Colonic mucosa (tissue), 4 donors: ENCODE data around the gene IQCF5. TPM values are rescaled to one million over a fixed set of nuclear protein-coding genes. Genes with fewer than 3 reads are reported as not detected.
"Not testable (repeated sequence)": the region's sequence is repeated elsewhere in the genome, so short reads cannot be mapped to it uniquely, and the experiment has no call there.

ENCODE experiments used
- DNase-seq: peaks from one replicate; pipeline ENCODE4 v3.0.0-alpha.2; 2020
- H3K27ac ChIP-seq: fragments of 200-600 bp; one replicate; pipeline ENCODE4 v1.8.0; 2021
- H3K27me3 ChIP-seq: fragments of 200-600 bp; one replicate; pipeline ENCODE4 v1.8.0; 2021
- H3K36me3 ChIP-seq: fragments of 200-600 bp; one replicate; pipeline ENCODE4 v1.8.0; 2021
- H3K4me1 ChIP-seq: fragments of 200-600 bp; one replicate; pipeline ENCODE4 v1.8.0; 2021; ENCODE audit warnings: mild to moderate bottlenecking
- H3K4me3 ChIP-seq: fragments of 200-600 bp; one replicate; pipeline ENCODE4 v1.8.0; 2021
- H3K9ac ChIP-seq, 2 donors: one replicate each; pipeline ENCODE4 v1.7.0; 2013; ENCODE audit warnings: control low read depth in 2 of 2, low read depth in 2 of 2, low read length in 2 of 2
- H3K9me3 ChIP-seq: fragments of 200-600 bp; one replicate; pipeline ENCODE4 v1.8.0; 2021
- intact Hi-C: fragments of 100-400 bp; cut with DNase I; formaldehyde crosslinking; loops from one replicate; pipeline ENCODE4 v1.14.1; 2022
- total RNA-seq, 2 donors: library from RNA; stranded (reverse); fragmentation: NEBNext Ultra II Directional in 1 of 2; extraction: Animal tissue kit (Norgen Biotek cat#: 25700) in 1 of 2; gene quantifications; one replicate each; pipeline ENCODE4 v1.2.1, GENCODE V29; 2021
- TF ChIP-seq, protein P1 (sequence below): fragments of 200-600 bp; IDR thresholded peaks from one replicate; pipeline ENCODE4 v1.8.0; 2022; ENCODE audit warnings: antibody characterized with exemption, mild to moderate bottlenecking
- donor health status: healthy.
- donor health status: DM: no; HTN: no; CAD: no.
- donor health status: DM: no; HTN: no; CAD: no.

The IQCF5 gene
- total RNA-seq, 2 donors from 2014 or later: not detected

DNA sequence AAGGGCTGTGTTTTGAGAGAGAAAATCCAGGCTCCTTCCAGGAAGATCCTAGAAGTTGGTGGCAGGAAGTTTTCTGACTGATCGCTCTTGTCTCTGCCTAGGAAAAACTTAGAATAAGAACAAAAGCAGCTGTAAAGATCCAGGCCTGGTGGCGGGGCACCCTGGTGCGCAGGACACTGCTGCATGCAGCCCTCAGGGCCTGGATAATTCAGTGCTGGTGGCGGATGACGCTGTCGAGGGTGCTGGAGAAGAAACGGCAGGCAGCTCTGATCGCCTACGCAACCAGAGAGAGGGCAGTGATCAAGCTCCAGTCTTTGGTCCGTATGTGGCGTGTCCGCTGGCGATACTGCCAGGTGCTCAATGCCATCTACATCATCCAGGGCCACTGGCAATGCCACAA is 12.5 kb downstream of the IQCF5 start:
- Histone ChIP-seq H3K9ac (no peak overlapping the region), H3K27me3 (no peaks in the 10 kb centered on the region), H3K4me1 (no peaks in the 10 kb centered on the region), H3K36me3 (no peaks in the 10 kb centered on the region), H3K9me3 (no peaks in the 10 kb centered on the region), H3K4me3 (no peak overlapping the region), H3K27ac (no peak overlapping the region)
- TF ChIP-seq, protein P1, sequence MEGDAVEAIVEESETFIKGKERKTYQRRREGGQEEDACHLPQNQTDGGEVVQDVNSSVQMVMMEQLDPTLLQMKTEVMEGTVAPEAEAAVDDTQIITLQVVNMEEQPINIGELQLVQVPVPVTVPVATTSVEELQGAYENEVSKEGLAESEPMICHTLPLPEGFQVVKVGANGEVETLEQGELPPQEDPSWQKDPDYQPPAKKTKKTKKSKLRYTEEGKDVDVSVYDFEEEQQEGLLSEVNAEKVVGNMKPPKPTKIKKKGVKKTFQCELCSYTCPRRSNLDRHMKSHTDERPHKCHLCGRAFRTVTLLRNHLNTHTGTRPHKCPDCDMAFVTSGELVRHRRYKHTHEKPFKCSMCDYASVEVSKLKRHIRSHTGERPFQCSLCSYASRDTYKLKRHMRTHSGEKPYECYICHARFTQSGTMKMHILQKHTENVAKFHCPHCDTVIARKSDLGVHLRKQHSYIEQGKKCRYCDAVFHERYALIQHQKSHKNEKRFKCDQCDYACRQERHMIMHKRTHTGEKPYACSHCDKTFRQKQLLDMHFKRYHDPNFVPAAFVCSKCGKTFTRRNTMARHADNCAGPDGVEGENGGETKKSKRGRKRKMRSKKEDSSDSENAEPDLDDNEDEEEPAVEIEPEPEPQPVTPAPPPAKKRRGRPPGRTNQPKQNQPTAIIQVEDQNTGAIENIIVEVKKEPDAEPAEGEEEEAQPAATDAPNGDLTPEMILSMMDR: no peak
- intact Hi-C loops: no loop called here
- no peak for DNase-seq

DNA sequence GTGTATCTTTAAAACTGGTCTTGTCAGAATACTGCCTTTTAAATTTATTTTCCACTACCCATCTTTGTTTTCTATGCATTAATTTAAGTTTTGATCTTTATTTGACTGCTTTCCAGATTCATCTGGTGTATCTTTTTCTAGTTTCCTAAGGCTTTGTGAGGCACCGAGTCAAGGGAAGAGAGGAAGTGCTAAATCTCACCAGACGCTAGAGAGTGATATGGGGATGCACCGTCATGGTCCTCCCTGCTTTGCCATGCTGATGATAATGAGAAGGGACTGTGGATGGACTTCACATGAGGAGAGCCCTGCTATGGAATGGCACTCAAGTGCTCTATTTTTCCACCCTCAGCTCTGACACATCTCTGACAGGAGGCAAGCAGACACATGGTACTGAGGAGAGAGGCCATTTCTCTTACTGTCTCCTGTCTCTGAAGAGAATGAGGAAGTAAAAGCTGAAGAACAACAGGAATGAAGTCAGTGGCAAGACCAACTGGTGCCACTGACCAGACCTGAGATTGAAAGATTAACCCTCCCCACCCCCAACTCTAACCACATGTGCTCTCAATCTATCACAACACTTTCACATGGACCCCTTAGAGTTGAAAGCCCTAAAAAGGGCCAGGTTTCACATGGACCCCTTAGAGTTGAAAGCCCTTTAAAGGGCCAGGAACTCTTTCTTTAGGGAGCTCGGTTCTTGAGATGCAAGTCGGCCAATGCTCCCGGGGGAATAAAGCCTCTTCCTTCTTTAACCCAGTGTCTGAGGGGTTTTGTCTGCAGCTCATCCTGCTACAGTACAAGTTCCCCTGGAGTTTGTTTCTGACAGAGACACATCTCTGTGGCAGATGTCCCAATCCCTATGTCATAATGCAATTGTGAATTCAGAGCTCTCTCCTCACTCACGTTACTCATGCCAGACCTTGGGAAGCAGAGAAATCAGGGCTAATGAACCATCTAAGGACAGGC is 14.4 kb downstream of the IQCF5 start, which contains the start of gene IQCF2:
Gene IQCF2 (plus strand): TSS at position 913 of the 963 bp plus-strand sequence. CDS start 52 bp downstream, outside the sequence.
- no peak within 1 kb of the TSS for H3K9ac ChIP-seq
- no peaks in the 10 kb centered on the region for H3K9me3 ChIP-seq
- no peaks in the 10 kb centered on the region for H3K36me3 ChIP-seq
- TF ChIP-seq, protein P1: no peak
- no peak within 1 kb of the TSS for H3K27ac ChIP-seq
- H3K4me1 ChIP-seq: no peaks in the 10 kb centered on the region
- no peaks in the 10 kb centered on the region for H3K27me3 ChIP-seq
- H3K4me3 ChIP-seq: no peak within 1 kb of the TSS
- intact Hi-C loops: no loop called here
- DNase-seq: no peak

DNA sequence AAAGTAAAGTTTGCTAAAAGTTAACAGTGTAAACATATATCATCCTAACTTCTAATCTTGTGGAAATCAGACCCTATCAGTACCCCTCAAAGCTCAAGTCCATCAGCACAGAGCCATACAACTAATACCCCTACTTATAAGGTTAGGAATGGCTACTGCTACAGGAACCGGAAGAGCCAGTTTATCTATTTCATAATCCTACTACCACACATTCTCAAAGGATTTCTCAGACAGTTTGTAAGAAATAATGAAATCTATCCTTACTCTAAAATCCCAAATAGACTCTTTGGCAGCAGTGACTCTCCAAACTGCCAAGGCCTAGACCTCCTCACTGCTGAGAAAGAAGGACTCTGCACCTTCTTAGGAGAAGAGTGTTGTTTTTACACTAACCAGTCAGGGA is 20.0 kb downstream of the IQCF5 start:
- H3K9ac ChIP-seq, DNase-seq, H3K27ac ChIP-seq, H3K4me3 ChIP-seq, H3K9me3 ChIP-seq, H3K36me3 ChIP-seq, H3K4me1 ChIP-seq, H3K27me3 ChIP-seq, intact Hi-C loops: not testable (repeated sequence)

DNA sequence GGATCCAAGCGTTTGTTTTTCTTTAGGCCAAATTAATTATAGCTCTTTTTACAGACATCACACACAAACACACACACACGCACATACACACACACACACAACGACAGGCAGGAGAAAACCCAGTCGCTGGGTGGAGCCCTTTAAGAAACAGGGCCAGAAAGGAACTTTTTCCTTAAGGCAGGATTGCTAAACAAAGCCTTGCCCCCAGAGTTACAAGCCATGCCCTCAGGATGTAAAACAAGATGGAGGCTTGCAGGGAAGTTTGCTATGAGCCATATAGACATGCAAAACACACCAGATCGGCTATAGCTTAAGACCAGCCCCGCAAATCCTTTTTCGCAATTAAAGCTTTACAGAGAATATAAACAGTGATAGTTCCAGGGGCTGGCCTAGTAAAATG is 30.3 kb downstream of the IQCF5 start:
- H3K36me3 ChIP-seq: no peaks in the 10 kb centered on the region
- intact Hi-C loops: no loop called here
- H3K9me3 ChIP-seq: no peaks in the 10 kb centered on the region
- TF ChIP-seq, protein P1: no peak
- no peak overlapping the region for H3K9ac ChIP-seq
- H3K4me1 ChIP-seq: no peaks in the 10 kb centered on the region
- H3K4me3 ChIP-seq: no peak overlapping the region
- H3K27me3 ChIP-seq: no peaks in the 10 kb centered on the region
- H3K27ac ChIP-seq: no peak overlapping the region
- no peak for DNase-seq

DNA sequence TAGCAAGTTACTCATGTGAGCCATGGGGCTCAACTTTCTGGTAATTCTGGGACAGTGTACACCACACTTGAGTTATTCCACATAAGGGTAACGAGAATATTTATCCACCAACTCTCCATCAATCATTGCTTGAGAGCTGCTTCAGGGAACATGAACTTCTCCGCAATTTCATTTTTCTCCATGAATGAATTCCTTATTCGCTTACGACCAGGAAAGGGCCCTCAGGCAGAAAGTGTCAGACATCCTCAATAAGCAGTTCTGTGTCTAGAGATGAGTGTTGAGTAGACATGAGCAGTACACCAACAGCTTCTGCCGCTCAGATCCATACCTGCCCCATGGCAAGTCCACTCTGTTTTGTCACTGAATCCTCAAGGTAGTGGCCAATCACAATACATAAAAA is 38.8 kb downstream of the IQCF5 start:
- DNase-seq: no peak

More for the DNA sequence above, 38.8 kb downstream of the IQCF5 start:
- Histone ChIP-seq H3K27me3 (no peaks in the 10 kb centered on the region), H3K27ac (no peak overlapping the region), H3K4me1 (no peaks in the 10 kb centered on the region), H3K9me3 (no peaks in the 10 kb centered on the region), H3K36me3 (no peaks in the 10 kb centered on the region), H3K9ac (no peak overlapping the region), H3K4me3 (no peak overlapping the region)
- intact Hi-C loops: no loop called here
- TF ChIP-seq, protein P1: no peak
